Prostate gland (tissue), 2 donors: Measurements from ENCODE around the gene MDGA2.

Experiments
- CTCF ChIP-seq, 4 experiments: fragments of 200-600 bp in 2 of 4; fragments of 450-650 bp in 2 of 4; sonication (generic) in 2 of 4; IDR thresholded peaks; 1 replicate in 3 of 4; 2 replicates in 1 of 4; pipeline ENCODE4 v1.5.1; 2016 to 2019; ENCODE audit warnings: antibody characterized with exemption in 4 of 4, mild to moderate bottlenecking in 2 of 4, moderate library complexity in 2 of 4
- POLR2A ChIP-seq: fragments of 450-650 bp; IDR thresholded peaks from one replicate; pipeline ENCODE4 v1.6.1; 2016; ENCODE audit warnings: antibody characterized with exemption, mild to moderate bottlenecking
- POLR2AphosphoS5 ChIP-seq: sonication (generic); formaldehyde crosslinking; IDR thresholded peaks from one replicate; pipeline ENCODE4 v1.6.1; 2017; ENCODE audit warnings: antibody characterized with exemption

- no peak for TF ChIP-seq CTCF (IDR thresholded peaks at IDR 0.05)
- no peak for TF ChIP-seq POLR2AphosphoS5
- no peak for TF ChIP-seq POLR2A
Observed at GRCh38 chr14:47277703-47278102, 397.7 kb downstream of the MDGA2 start.
